GM19099 (cell line): ENCODE results near the gene CETP.

Source experiments
- POLR2A ChIP-seq: IDR thresholded peaks from 3 replicates; pipeline ENCODE4 v1.6.1; 2011; ENCODE audit warnings: low read depth; ENCODE audit not compliant: insufficient read length; ENCODE audit errors: extremely low read depth

The CETP gene

GRCh38 chr16:57004387-57005250 is 42.9 kb downstream of the CETP start:
- peak; percentile 27 for TF ChIP-seq POLR2A

GRCh38 chr16:57007050-57007449 is 45.3 kb downstream of the CETP start:
- no peak for TF ChIP-seq POLR2A

- no peak for TF ChIP-seq POLR2A
These were observed 45.8 kb downstream of the CETP start for GRCh38 chr16:57007530-57007929.

GRCh38 chr16:57008440-57008839 is 46.7 kb downstream of the CETP start:
- TF ChIP-seq POLR2A = no peak

- TF ChIP-seq POLR2A = no peak
These were observed 48.0 kb downstream of the CETP start for GRCh38 chr16:57009643-57010170.

GRCh38 chr16:57012353-57012752 is 50.6 kb downstream of the CETP start:
- no peak for TF ChIP-seq POLR2A

- no peak for TF ChIP-seq POLR2A
These were observed 51.5 kb downstream of the CETP start for GRCh38 chr16:57013229-57013628.

- no peak for TF ChIP-seq POLR2A
These were observed 52.2 kb downstream of the CETP start for GRCh38 chr16:57013902-57014301.

- TF ChIP-seq POLR2A = no peak
These were observed 54.6 kb downstream of the CETP start for GRCh38 chr16:57016301-57016700.

GRCh38 chr16:57016831-57017230 is 55.1 kb downstream of the CETP start:
- TF ChIP-seq POLR2A = no peak

- TF ChIP-seq POLR2A = no peak
These were observed 55.5 kb downstream of the CETP start for GRCh38 chr16:57017251-57017650.

- no peak for TF ChIP-seq POLR2A
These were observed 58.0 kb downstream of the CETP start for GRCh38 chr16:57019746-57020145.

- no peak for TF ChIP-seq POLR2A
These were observed 58.9 kb downstream of the CETP start for GRCh38 chr16:57020651-57021050.

GRCh38 chr16:57021757-57022156 is 60.0 kb downstream of the CETP start:
- TF ChIP-seq POLR2A = no peak

- no peak for TF ChIP-seq POLR2A
These were observed 60.7 kb downstream of the CETP start for GRCh38 chr16:57022445-57022844.

- TF ChIP-seq POLR2A = no peak
These were observed 61.9 kb downstream of the CETP start for GRCh38 chr16:57023541-57024249.
